Activated CD4-positive, alpha-beta T cell treated with anti-CD3 and anti-CD28 coated beads, Interleukin-10, Interleukin-2, amounts not matched to agents 100 ng/mL and 50 ng/mL, durations not matched to agents 16 hours and 8 hours (primary cell): ENCODE data around the gene JAKMIP1.

Experiments
- DNase-seq: peaks from one replicate; pipeline ENCODE4 v3.0.0-alpha.2; 2020

The JAKMIP1 gene

GRCh38 chr4:6177587-6178197 is 22.7 kb downstream of the JAKMIP1 start:
- DNase-seq: peak; percentile 88

- no peak for DNase-seq
Measured at GRCh38 chr4:6175426-6175825, 24.9 kb downstream of the JAKMIP1 start.

GRCh38 chr4:6172927-6173200 is 27.5 kb downstream of the JAKMIP1 start:
- DNase-seq: no peak

GRCh38 chr4:6172093-6172926 is 28.0 kb downstream of the JAKMIP1 start:
- peak; percentile 72 for DNase-seq

- no peak for DNase-seq
Measured at GRCh38 chr4:6169239-6169638, 31.1 kb downstream of the JAKMIP1 start.

- DNase-seq: no peak
Measured at GRCh38 chr4:6165766-6166165, 34.6 kb downstream of the JAKMIP1 start.

GRCh38 chr4:6162885-6163284 is 37.5 kb downstream of the JAKMIP1 start:
- DNase-seq: no peak

- DNase-seq: no peak
Measured at GRCh38 chr4:6161921-6162464, 38.4 kb downstream of the JAKMIP1 start.

GRCh38 chr4:6160536-6160935 is 39.8 kb downstream of the JAKMIP1 start:
- no peak for DNase-seq

GRCh38 chr4:6157926-6158325 is 42.4 kb downstream of the JAKMIP1 start:
- DNase-seq: no peak

- DNase-seq: no peak
Measured at GRCh38 chr4:6155996-6156750, 44.2 kb downstream of the JAKMIP1 start.

- no peak for DNase-seq
Measured at GRCh38 chr4:6154875-6155274, 45.5 kb downstream of the JAKMIP1 start.

- no peak for DNase-seq
Measured at GRCh38 chr4:6153874-6154273, 46.5 kb downstream of the JAKMIP1 start.

GRCh38 chr4:6152869-6153705 is 47.3 kb downstream of the JAKMIP1 start:
- no peak for DNase-seq

- DNase-seq: no peak
Measured at GRCh38 chr4:6150046-6150735, 50.2 kb downstream of the JAKMIP1 start.

- DNase-seq: no peak
Measured at GRCh38 chr4:6148506-6149205, 51.7 kb downstream of the JAKMIP1 start.

GRCh38 chr4:6147441-6147840 is 52.9 kb downstream of the JAKMIP1 start:
- no peak for DNase-seq

GRCh38 chr4:6143603-6144181 is 56.7 kb downstream of the JAKMIP1 start:
- no peak for DNase-seq

- DNase-seq: no peak
Measured at GRCh38 chr4:6142935-6143602, 57.3 kb downstream of the JAKMIP1 start.

GRCh38 chr4:6142511-6142910 is 57.8 kb downstream of the JAKMIP1 start:
- no peak for DNase-seq

- no peak for DNase-seq
Measured at GRCh38 chr4:6141554-6141953, 58.8 kb downstream of the JAKMIP1 start.
